Measurements from ENCODE around the gene RNF223. TPM values are rescaled to one million over a fixed set of nuclear protein-coding genes. Genes with fewer than 3 reads are reported as not detected.
A peak's percentile ranks its signal among the peaks of the same experiment; 100 is the strongest.
"Not testable (repeated sequence)": the region's sequence is repeated elsewhere in the genome, so short reads cannot be mapped to it uniquely, and the experiment has no call there.

The RNF223 gene
- total RNA-seq, 1 donor from 2014 or later, result under 0.01 TPM

DNA sequence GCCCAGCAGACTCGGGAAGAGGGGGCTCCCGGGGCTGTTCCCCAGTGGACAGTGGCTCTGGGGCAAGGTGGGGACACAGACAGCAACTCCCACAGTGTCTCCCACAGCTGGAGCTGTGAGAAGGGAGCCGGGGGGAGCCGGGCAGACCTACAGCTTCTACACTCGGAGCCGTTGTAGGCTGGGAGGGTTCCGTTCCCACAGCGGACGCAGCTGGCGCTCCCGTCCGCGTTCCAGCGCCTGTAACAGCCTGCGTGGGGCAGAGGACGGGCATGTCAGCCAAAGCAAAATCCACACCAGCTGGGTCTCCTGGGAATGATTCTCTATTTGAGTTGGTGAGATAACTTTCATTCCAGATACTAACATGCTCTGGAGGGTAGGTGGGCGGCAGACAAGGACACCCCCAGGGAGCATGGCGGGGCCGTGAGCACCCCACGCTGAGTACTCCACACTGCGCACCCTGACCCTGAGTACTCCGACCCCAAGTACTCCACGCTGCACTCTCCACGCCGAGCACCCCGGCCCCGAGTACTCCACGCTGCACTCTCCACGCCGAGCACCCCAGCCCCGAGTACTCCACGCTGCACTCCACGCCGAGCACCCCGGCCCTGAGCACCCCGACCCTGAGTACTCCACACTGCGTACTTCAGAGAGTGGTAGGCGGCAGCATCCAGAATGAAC is 13.4 kb upstream of the RNF223 start:
- DNase-seq (ENCODE audit: low read depth in 2 of 2), result no peak

DNA sequence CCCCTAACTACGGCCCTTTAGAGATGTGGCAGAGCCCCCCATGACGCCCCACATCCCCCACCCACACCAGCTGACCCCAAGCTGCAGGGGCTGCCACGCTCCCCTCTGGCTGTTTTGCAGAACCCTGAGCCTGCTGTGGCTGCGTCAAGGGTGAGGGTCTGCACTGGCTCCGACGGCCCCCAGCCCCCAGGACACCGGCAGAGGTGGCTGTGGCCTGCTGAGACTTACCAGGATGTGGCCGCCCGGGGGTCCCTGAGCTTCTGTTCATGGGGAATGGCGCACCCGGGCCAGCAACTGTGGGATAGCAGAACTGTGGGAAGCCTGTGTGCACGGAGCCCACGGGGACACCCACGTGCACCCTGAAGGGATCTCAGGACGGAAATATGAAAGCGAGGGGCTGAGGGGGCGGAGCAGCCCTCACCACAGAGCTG is 12.8 kb upstream of the RNF223 start:
- DNase-seq (ENCODE audit: low read depth in 2 of 2), result no peak

DNA sequence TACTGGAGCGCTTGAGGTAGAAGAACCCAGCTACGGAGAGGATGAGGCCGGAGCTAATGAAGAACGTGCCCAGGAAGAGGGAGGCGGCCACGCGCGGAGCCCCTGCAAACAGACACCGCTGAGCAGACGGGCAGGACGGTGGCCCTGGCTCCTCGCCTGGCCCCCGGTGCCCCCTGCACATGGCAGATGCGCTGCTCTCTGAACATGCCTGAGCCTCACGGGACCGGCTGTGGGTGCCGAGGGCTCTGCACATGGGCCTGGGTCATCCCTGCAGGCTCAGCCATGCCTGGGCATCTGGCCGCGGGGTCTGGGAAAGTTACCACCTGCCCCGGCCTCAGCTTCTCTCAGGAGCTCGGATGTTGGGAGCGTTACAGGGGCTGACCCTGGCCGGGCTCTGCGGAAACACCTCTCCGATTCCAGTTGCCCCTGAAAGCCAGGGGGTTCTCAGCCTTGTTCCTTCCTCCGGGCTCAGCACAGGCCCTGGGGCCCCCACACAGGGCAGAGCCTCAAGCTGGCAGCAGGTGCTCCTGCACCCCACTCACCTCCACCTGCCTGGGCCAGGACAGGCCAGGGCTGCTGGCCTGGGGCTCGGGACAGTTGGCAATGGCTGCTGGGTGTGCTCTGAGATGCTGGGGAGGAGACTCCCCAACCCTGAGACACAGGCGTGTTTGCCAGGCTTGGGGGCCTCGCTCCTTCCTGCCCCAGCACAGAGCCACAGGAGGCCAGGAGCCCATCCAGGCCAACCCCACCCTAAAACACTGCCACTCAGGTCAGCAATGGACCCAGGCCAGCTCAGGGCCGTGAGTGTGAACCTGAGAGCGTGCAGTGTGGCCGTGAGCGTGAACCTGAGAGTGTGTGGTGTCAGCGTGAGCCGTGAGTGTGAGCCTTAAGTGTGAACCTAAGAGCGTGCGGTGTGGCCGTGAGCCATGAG is 12.1 kb upstream of the RNF223 start:
- no peak for DNase-seq (ENCODE audit: low read depth in 2 of 2)

DNA sequence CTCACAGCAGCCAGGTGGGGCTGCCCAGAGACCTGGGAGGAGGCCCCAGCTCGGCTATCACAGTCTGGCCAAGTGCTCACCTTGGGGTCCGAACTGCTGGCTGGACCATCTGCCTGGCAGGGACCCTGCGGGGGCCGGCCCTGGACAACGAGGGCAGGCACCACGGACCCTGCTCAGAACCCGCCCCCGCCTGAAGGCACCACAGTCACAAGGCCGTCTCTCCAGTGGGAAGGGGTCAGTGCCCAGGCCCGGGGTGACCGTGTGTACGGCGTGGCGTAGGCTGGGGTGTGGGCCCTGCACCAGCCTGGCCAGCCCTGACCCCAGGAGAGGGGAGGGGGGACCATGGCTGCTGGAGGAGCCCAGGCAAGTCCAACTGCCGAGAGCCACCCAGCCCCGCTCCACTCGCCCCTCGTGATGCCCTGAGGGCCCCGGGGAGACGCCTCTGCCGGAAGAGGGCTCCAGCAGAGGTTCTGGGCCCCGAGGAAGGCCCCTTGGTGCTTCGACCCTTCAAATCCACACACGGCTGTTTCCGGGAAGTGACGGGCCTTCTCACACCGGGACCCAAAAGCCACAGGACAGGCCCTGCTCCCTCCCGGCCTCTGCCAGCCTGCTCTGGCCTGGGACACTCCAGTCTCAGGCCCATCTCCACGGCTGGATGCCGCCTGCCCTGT is 11.2 kb upstream of the RNF223 start:
- no peak for DNase-seq (ENCODE audit: low read depth in 2 of 2)

DNA sequence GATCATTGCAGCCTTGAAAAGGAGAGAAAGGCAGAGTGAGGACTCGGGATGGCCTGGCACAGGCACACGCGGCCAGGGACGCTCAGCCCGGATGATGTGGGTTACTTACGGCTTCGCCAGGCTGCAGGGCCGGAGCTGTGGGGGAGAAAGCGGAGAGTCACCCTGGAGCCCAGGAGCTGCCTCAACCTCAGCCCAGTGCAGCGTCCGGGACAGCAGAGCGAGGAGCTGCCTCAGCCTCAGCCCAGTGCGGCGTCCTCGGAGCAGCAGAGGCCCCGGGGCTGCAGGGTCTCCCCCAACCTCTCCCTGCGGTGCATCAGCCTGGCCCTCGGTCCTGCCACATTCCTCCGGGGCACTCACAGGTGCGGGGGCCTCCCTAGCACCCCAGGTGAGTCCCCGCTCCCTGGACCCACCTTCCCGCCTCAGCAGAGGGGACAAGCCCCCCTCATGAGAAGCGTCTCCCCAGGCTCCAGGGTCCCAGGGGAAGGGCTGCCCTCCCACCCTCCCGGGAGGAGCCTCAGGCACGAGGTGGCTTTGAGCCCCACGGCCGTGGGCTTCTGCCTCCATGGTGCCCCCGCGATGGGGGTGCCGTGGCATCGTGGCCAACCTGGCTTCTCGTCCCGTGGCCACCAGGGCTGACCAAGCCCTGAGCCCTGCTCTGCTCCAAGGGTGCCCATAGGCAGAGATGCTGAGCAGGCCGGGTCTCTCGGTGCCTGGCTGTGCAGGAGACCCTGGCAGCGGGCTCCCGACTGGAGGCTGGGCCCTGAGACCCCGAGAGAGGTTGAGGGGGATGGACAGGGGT is 10.5 kb upstream of the RNF223 start:
- no peak for DNase-seq (ENCODE audit: low read depth in 2 of 2)

DNA sequence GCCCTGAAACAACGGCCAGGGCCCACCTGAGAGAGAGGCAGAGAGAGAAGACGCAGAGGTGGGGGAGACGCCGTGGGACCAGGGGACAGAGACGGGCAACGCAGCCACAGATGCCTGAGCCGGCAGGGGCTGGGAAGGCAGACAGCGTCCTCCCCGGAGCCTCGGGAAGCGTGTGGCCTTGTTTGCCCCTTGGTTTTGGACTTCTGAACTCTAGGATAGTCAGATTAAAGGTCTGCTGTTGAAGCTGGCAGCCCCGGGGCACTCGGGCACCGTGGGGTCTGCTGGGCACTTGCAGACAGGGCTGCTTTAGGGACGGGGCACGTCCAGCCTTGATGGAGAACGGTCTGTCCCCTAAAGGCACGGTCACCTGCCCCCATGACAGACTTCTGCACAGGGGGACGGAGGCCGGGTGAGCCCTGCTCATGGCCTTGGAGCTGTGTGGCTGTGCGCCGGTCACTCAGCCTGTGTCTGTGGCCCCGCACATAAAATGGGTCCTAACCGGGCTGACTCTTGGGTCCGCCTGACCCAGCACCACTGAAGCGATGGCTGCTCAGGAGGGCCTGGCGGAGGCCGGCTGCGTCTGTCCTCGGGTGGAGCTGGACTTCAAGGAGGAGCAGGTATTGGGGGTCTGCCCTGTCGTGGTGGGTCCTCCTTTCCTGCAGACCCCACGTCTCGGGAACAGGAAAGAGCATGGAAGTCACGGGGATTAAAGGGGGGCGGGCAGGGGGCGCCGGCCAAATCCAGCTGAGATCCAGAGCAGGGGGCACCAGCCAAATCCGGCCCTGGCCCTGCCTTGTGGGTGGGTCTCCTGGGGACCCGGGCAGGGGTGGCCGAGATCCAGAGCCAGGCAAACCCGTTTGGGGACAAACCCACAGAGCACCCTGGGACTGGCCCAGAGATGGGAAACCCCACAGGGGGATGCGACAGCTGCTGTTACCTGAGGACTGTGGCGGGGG is 9.6 kb upstream of the RNF223 start:
- DNase-seq (ENCODE audit: low read depth in 2 of 2), result no peak

DNA sequence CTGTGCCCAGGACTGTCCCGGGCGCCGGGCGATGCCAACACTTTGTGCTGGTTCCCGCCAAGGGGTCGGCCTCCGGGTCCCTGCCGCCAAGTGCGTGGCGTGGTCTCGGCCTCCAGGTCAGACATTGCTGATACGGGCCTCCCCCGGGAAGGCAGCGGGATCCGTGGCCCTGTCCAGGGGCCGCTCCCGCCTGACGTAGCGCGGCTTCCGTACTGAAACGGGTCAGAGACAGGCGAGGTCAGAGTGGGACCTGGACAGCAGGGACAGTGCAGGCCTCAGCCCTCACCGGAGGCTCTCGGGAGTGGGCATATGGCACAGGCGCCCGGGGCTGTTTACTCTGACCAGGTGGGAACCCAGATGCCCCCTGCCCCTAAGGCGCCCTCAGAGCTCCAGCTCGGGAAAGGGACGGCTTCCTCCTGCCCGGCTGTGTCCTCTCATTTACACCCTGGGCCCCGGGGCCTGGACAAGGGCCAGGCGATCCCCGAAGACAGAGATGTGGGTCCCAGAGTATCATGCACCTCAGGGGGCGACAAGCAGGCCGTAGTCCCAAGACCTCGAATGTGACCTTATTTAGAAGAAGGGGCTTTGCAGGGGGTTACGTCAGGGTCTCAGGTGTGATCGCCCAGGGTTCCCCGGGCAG is 8.8 kb upstream of the RNF223 start:
- no peak for DNase-seq (ENCODE audit: low read depth in 2 of 2)

DNA sequence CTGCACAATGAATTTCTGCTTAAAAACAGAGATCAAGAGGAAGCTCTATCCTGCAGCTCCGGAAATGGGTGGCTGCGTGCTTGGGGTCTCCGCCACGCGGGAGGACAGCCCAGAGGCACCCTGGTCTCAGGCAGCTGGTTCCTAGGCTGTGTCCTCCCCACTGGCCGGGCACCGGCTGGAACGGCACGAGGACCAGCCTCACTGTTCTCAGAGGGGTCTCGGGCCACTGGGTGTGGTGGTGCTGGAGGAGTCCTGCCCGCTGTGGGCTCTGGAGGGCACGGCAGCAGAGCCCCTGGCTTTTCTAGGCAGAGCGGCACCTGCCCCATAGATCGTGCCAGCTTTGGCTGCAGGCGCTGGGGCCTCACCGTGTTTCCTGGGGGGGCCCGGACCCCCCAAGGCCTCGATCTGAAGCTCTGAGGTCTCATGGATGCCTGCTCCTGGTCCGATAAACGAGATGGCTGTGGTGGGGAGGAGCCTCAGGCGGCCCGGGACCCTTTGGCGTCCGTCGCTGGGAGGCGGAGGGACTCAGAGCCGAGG is 8.2 kb upstream of the RNF223 start:
- no peak for DNase-seq (ENCODE audit: low read depth in 2 of 2)

DNA sequence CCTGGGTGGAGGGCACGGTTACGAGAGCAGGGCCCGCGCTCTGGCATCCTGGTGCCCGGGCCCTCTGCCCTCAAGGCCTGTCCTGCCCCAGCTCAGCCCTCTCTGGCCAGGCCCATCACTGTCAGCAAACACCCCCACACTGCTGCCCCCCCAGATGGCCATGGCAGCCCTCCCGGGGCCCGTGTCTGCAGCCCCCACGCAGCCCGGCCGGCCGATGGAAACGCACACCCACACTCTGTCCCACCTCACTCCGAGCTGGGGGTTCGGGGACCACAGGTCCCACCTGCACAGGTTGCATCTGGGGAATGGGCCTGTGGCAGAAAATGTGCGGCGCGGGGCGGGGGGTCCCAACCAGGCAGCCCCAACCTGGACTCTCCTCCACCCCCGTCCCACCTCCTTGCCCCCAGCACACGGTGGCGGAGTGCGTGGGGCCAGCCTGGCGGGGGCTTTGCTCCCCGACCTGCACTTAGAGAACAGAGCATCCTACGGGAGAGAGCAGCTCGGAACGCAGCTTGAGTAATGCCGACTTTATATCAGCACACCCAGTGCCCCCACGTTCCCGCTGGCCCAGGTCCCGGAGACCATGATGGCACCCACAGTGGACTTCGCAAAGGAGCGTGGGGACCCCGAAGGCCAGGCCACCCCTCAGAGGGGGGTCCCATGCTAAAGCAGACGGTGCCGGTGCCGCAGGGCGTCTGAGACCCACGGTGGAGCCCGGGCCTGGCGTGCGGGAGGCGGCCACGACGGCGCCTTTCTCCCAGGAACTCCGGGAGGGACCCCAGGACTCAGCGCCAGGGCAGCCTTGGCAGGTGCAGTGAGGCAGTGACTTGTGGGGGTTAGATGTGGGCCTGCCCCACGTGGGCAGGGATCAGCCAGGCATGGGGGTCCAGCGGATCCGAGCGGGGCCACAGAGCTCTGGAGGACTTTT is 7.5 kb upstream of the RNF223 start:
- DNase-seq (ENCODE audit: low read depth in 2 of 2), result no peak

DNA sequence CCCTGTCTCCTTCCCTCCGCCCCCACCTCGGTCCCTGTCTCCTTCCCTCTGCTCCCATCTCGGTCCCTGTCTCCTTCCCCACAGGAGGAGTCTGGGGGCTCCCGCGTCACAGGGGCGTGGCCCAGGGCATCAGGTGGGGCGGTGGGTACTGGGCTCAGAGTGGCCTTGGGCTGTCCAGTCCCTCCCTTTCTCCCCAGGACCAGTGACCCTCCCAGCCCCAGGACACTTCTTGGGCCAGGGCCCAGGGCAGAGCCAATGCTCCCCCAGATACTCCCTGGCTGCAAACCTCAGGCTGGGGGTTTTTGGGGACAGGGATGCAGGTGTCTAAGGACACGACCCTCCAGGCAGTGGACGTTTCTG is 6.8 kb upstream of the RNF223 start:
- no peak for DNase-seq (ENCODE audit: low read depth in 2 of 2)

DNA sequence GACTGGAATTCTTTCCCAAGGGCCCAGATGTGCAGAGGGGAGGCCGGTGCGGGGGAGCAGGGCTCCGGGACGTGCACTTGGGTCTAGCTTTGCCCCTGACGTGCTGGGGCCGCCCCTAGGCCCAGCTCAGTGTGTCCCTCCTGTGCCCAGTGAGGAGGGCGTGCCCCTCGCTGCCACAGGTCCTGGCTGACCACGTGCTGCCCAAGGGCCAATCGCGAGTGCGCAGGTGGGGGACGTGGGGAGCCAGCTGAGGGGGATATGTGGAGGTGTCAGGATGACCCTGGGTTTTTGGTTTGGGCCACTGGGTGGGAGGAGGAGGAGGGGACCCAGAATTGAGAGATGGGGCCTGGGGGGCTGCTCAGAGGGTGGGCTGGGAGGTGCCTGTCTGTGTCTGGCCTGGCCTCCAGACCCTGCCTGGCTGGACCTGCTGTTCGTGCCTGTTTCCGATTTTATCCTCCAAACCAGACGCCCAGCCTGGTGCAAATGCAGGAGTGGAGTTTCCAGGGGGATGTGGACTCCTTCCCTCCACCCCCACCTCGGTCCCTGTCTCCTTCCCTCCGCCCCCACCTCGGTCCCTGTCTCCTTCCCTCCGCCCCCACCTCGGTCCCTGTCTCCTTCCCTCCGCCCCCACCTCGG is 6.1 kb upstream of the RNF223 start:
- DNase-seq (ENCODE audit: low read depth in 2 of 2), result peak in 1 of 2 donors; percentile 45

DNA sequence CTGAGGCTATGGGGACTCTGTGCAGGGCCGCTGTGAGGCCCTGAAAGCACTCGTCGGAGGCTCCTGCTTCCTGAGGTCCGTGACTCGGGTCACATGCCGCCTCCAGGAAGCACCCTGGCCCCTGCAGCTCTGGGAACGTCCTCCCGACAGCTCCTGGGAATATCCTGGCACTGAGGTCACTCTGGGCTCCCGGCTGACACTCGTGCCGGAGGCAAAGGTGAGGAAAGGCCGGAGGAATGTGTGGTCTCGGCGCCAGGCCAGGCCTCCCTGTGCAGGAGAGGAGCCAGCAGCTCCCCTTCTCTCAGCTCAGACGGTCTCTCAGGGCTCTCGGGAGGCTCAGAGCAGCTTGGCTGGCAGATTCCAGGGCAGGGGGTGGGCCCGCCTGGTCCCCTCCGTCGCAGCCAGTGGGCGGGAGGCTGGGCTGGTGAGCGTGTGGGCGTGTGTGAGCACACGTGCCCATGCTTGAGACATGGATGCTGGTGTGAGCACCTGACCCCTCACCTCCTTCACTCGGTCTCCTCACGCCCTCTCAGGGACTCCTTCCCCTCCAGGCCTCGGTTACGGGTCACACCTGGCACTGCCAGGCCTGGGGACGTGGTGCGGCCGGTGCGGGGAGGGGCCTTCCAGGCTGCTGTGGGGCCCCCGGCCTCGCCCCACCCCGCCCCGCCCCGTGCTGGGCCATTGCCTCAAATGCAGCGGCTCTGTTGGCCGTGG is 5.5 kb upstream of the RNF223 start:
- peak; percentile 79 to 81 for DNase-seq (ENCODE audit: low read depth in 2 of 2)

DNA sequence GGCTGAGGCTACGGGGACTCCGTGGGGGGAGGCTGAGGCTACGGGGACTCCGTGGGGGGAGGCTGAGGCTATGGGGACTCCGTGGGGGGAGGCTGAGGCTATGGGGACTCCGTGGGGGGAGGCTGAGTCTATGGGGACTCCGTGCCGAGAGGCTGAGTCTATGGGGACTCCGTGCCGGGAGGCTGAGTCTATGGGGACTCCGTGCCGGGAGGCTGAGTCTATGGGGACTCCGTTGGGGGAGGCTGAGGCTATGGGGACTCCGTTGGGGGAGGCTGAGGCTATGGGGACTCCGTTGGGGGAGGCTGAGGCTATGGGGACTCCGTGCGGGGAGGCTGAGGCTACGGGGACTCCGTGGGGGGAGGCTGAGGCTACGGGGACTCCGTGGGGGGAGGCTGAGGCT is 3.3 kb upstream of the RNF223 start:
- DNase-seq (ENCODE audit: low read depth in 2 of 2), result not testable (repeated sequence)

DNA sequence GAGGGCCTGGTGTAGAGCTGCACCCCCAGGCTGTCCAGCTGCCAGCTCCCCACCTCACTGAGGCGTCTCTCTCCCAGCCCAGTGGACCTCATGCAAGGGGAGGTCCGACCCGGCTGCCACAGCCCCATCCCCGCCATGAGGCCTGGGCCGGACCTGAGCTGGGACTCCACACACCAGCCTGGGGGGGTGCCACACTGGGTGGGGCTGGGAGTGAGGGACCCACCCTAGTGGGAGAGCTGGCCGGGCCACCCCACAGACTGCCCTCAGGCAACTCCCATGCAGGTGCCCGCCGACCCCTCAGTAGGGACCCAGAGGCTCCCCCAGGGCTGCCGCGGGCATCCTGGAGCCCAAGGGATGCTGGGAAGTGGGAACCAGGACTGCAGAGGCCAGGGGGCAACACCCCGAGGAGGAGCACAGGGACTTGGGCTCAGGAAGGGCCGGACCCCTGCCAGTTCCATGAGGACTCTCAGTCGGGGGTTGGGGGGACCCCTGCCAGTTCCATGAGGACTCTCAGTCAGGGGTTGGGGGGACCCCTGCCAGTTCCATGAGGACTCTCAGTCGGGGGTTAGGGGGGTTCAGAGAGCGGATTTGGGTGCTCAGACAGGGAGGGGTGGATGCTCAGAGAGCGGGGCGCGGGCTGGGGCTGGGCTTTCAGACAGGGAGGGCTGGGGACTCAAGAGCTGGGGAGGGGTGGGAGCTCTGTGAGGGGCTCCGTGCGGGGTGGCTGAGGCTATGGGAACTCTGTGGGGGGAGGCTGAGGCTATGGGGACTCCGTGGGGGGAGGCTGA is 1.2 kb upstream of the RNF223 start:
- DNase-seq (ENCODE audit: low read depth in 2 of 2), result no peak

DNA sequence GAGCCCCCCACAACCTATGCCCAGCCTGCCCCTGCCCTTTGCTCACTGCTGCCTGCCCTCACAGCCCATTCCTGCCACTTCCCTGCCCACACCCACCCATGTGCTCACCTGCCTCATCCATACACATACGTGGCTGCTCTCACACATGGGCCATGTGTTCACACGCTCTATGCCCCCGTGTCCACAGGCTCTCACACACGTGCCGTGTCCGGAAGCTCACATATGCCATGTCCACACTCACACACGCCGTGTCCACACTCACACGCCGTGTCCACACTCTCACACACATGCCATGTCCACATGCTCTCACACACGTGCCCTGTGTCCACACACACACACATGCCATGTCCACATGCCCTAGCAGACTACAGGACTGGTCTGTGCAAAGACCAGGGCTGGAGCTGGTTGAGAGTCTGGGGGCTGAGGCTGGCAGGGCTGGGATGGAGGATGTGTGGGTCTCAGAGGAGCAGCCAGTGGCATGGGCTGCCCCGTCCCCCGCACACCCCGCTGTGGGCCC is 583 bp upstream of the RNF223 start:
- DNase-seq (ENCODE audit: low read depth in 2 of 2), result no peak
